Stimulated activated naive CD8-positive, alpha-beta T cell treated with anti-CD3 and anti-CD28 coated beads, Interleukin-15, Interleukin-2, amounts not matched to agents 100 U/mL and 50 U/mL, for 24 hours (primary cell): ENCODE measurements around the gene TVP23C.

Source experiments
- ATAC-seq: fragments of 150-1000 bp; cut with Tn5 transposase; one replicate; pipeline ENCODE4 v1.10.0; 2021
- DNase-seq: peaks from one replicate; pipeline ENCODE4 v3.0.0; 2021

The TVP23C gene

GRCh38 chr17:15465045-15465701, 98.1 kb downstream of the TVP23C start:
- DNase-seq (no peak), ATAC-seq (no peak)

GRCh38 chr17:15464231-15464985, 98.9 kb downstream of the TVP23C start:
- no peak for DNase-seq
- ATAC-seq, result no peak

GRCh38 chr17:15462976-15463772, 100.1 kb downstream of the TVP23C start:
- ATAC-seq, result no peak
- no peak for DNase-seq

GRCh38 chr17:15457723-15458094, 105.6 kb downstream of the TVP23C start:
- no peak for DNase-seq
- ATAC-seq, result no peak

GRCh38 chr17:15456972-15457722, 106.1 kb downstream of the TVP23C start:
- DNase-seq (no peak), ATAC-seq (no peak)

- ATAC-seq, result no peak
- DNase-seq, result no peak
Measured at GRCh38 chr17:15456496-15456895, 106.8 kb downstream of the TVP23C start.

- DNase-seq, result no peak
Measured at GRCh38 chr17:15454346-15454745, 108.9 kb downstream of the TVP23C start.

GRCh38 chr17:15453782-15454181, 109.5 kb downstream of the TVP23C start:
- ATAC-seq, result no peak
- DNase-seq, result no peak

More at GRCh38 chr17:15454346-15454745, 108.9 kb downstream of the TVP23C start:
- no peak for ATAC-seq

- no peak for DNase-seq
- ATAC-seq, result no peak
Measured at GRCh38 chr17:15453246-15453645, 110.0 kb downstream of the TVP23C start.

- ATAC-seq, result no peak
- no peak for DNase-seq
Measured at GRCh38 chr17:15452746-15453145, 110.5 kb downstream of the TVP23C start.
